ENCODE data around the gene TANGO6. TPM values are rescaled to one million over a fixed set of nuclear protein-coding genes. Genes with fewer than 3 reads are reported as not detected.

Gene TANGO6
- total RNA-seq, 1 experiment from 2014 or later: 18.2 TPM

- Mint-ChIP-seq H3K27me3 (ENCODE audit: insufficient read depth, unreplicated experiment) (no peaks in the 10 kb centered on the region), H3K27ac (ENCODE audit: unreplicated experiment) (no peak overlapping the region), H3K36me3 (ENCODE audit: insufficient read depth, unreplicated experiment) (no peaks in the 10 kb centered on the region), H3K4me3 (ENCODE audit: unreplicated experiment) (no peak overlapping the region), H3K9me3 (ENCODE audit: unreplicated experiment) (no peaks in the 10 kb centered on the region), H3K4me1 (ENCODE audit: low read depth, unreplicated experiment) (peaks cover 10% of the 10 kb centered on the region)
- BruUV-seq (replicated peaks): no TSS peak
- POLR2A ChIA-PET: no interaction called here
- Histone ChIP-seq H3K4me1 (peaks cover 8% of the 10 kb centered on the region), H3K9me3 (no peaks in the 10 kb centered on the region), H3K4me3 (ENCODE audit: low read depth, low read length) (no peak overlapping the region), H3K36me3 (ENCODE audit: control insufficient read depth, insufficient read depth, low read length) (no peaks in the 10 kb centered on the region), H3K27me3 (replicated peaks; ENCODE audit: control insufficient read depth, insufficient read depth, low read length) (no peaks in the 10 kb centered on the region)
- intact Hi-C loops (cut with micrococcal nuclease; ENCODE audit: unreplicated experiment): no loop called here
- CTCF ChIA-PET: interaction anchor here (1.4 kb wide), 1 partner anchor 90 kb away, joined by 3 read pairs; no protein-coding TSS in a partner anchor
- no peak for DNase-seq
- no peak for TF ChIP-seq CTCF (IDR thresholded peaks at IDR 0.05; ENCODE audit: insufficient read depth in 1 of 2, low read depth in 1 of 2, low read length in 1 of 2, severe bottlenecking in 1 of 2, unreplicated experiment in 1 of 2)
Observed at GRCh38 chr16:69084289-69084688, 241.0 kb downstream of the TANGO6 start.

GRCh38 chr16:69085032-69085695, 241.8 kb downstream of the TANGO6 start:
- no TSS peak for BruUV-seq (replicated peaks)
- no peaks in the 10 kb centered on the region for H3K27me3 Mint-ChIP-seq (ENCODE audit: insufficient read depth, unreplicated experiment)
- Histone ChIP-seq H3K9me3 (no peaks in the 10 kb centered on the region), H3K4me1 (peaks cover 12% of the 10 kb centered on the region), H3K36me3 (ENCODE audit: control insufficient read depth, insufficient read depth, low read length) (no peaks in the 10 kb centered on the region), H3K4me3 (ENCODE audit: low read depth, low read length) (no peak overlapping the region), H3K27me3 (replicated peaks; ENCODE audit: control insufficient read depth, insufficient read depth, low read length) (no peaks in the 10 kb centered on the region)
- DNase-seq: no peak
- POLR2A ChIA-PET: no interaction called here
- peaks cover 17% of the 10 kb centered on the region for H3K4me1 Mint-ChIP-seq (ENCODE audit: low read depth, unreplicated experiment)
- CTCF ChIA-PET: interaction anchor here (1.4 kb wide), 1 partner anchor 91 kb away, joined by 3 read pairs; no protein-coding TSS in a partner anchor
- no peaks in the 10 kb centered on the region for H3K36me3 Mint-ChIP-seq (ENCODE audit: insufficient read depth, unreplicated experiment)
- H3K9me3 Mint-ChIP-seq (ENCODE audit: unreplicated experiment): no peaks in the 10 kb centered on the region
- intact Hi-C loops (cut with micrococcal nuclease; ENCODE audit: unreplicated experiment): no loop called here
- TF ChIP-seq CTCF (IDR thresholded peaks at IDR 0.05; ENCODE audit: insufficient read depth in 1 of 2, low read depth in 1 of 2, low read length in 1 of 2, severe bottlenecking in 1 of 2, unreplicated experiment in 1 of 2): no peak
- no peak overlapping the region for H3K27ac Mint-ChIP-seq (ENCODE audit: unreplicated experiment)
- H3K4me3 Mint-ChIP-seq (ENCODE audit: unreplicated experiment): no peak overlapping the region

GRCh38 chr16:69087161-69087581, 243.8 kb downstream of the TANGO6 start:
- CTCF ChIA-PET: no interaction called here
- peak overlapping the region; percentile 30 for H3K27ac Mint-ChIP-seq (ENCODE audit: unreplicated experiment)
- intact Hi-C loops (cut with micrococcal nuclease; ENCODE audit: unreplicated experiment): no loop called here
- no TSS peak for BruUV-seq (replicated peaks)
- TF ChIP-seq CTCF (IDR thresholded peaks at IDR 0.05; ENCODE audit: insufficient read depth in 1 of 2, low read depth in 1 of 2, low read length in 1 of 2, severe bottlenecking in 1 of 2, unreplicated experiment in 1 of 2): no peak
- DNase-seq: no peak
- H3K4me3 Mint-ChIP-seq (ENCODE audit: unreplicated experiment): no peak overlapping the region
- H3K27me3 Mint-ChIP-seq (ENCODE audit: insufficient read depth, unreplicated experiment): no peaks in the 10 kb centered on the region
- peaks cover 12% of the 10 kb centered on the region for H3K4me1 ChIP-seq
- H3K9me3 ChIP-seq: no peaks in the 10 kb centered on the region
- H3K4me3 ChIP-seq (ENCODE audit: low read depth, low read length): no peak overlapping the region
- no peaks in the 10 kb centered on the region for H3K9me3 Mint-ChIP-seq (ENCODE audit: unreplicated experiment)
- no peaks in the 10 kb centered on the region for H3K36me3 Mint-ChIP-seq (ENCODE audit: insufficient read depth, unreplicated experiment)
- POLR2A ChIA-PET: no interaction called here
- no peaks in the 10 kb centered on the region for H3K27me3 ChIP-seq (replicated peaks; ENCODE audit: control insufficient read depth, insufficient read depth, low read length)
- H3K4me1 Mint-ChIP-seq (ENCODE audit: low read depth, unreplicated experiment): peaks cover 17% of the 10 kb centered on the region
- no peaks in the 10 kb centered on the region for H3K36me3 ChIP-seq (ENCODE audit: control insufficient read depth, insufficient read depth, low read length)
